NCI-H460 (cell line): Measurements from ENCODE around the gene FADS1. TPM values are rescaled to one million over a fixed set of nuclear protein-coding genes. Genes with fewer than 3 reads are reported as not detected.

Experiments
- DNase-seq: peaks from one replicate; pipeline ENCODE4 v3.0.0-alpha.2; 2016; ENCODE audit warnings: low read depth; ENCODE audit errors: extremely low read depth
- total RNA-seq: library from RNA; depleted of rRNA; stranded (reverse); fragments of >200 nt; shearing (Covaris generic); gene quantifications from 2 replicates; pipeline ENCODE4 v1.2.3, GENCODE V29; 2014

The FADS1 gene
- total RNA-seq, 1 experiment from 2014 or later: 95.9 TPM

DNA sequence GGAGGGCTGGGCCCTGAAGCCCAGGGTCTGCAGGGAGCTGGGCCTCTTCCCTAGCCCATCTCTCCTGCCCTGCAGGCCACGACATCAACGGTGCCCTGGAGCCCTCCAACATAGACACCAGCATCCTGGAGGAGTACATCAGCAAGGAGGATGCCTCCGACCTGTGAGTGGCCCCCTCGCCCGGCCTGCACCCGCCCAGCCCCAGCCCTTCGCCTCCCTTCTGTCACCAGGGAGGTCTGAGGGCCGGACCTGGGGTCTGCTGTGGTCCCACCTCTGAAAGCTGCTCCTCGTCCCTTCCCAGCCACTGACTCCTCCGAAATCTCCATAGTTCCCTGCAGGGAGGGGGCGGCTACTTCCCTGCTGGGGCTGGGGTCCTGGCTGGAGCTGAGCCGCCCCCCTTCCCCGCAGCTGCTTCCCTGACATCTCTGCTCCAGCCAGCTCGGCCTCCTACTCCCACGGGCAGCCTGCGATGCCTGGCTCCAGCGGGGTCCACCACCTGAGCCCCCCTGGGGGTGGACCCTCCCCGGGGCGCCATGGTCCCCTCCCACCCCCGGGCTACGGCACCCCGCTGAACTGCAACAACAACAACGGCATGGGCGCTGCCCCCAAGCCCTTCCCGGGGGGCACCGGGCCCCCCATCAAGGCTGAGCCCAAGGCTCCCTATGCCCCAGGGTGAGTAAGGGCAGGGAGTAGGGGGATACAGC is 51.1 kb downstream of the FADS1 start:
- DNase-seq: no peak

DNA sequence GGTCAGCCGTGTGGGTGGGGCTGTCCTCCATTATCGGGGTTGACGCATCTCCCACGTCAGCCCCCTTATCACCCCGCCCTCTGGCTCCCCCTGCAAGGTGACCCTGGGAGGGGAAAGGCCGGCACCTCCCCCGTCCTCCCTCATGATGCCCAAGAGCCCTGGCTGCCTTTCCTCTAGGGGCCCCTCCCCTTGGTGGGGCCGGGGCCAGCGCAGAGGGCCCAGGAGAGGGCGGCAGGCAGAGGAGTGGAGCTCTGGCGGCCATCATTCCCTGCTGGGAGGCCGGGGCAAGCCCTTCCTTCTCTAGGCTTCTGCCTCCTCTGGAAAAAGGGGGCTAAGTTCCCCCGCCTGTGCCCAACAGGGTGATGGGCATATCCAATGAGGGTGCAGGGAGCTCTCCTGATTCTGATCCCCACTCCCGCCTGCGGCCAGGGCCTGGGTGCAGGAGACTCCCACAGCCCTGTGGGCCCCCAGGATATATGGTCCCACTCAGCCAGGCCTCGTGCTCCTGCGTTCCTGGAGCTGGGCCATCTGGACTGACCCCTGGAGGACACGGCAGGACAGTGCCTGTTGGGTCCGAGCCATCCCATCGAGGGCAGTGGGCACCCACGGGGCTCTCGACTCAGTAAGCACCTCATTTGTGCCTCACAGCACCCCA is 52.1 kb downstream of the FADS1 start:
- no peak for DNase-seq

DNA sequence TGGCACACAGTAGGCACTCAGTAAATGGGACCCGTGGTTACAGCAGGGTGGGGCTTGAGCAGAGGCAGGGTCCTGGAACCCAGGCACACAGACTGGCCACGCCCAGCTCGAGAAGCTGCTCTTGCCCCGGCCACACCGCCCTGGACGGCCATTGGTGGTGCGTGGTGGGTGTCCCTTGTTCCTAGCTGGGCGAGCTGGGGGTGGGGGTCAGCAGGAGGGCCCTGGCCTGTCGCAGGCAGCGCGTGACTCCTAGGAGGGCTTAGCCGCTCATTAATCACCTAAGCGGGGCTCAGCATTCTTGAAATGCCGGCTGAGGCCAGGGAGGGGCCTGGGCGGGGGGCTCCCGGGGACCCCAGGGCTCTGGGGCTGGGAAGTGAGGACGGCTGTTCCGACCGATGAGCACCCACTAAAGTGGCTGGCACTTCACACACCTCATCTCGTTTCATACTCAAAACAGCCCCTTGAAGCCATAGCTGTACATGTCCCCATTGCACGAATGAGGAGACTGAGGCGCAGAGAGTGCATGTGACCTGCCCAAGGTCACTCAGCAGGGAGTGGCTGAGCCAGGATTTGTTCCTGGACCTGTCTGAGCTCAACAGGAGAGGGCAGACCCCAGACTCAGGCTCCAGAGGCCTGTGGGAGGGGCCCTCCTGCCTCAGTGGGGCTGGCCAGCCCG is 52.7 kb downstream of the FADS1 start:
- no peak for DNase-seq

DNA sequence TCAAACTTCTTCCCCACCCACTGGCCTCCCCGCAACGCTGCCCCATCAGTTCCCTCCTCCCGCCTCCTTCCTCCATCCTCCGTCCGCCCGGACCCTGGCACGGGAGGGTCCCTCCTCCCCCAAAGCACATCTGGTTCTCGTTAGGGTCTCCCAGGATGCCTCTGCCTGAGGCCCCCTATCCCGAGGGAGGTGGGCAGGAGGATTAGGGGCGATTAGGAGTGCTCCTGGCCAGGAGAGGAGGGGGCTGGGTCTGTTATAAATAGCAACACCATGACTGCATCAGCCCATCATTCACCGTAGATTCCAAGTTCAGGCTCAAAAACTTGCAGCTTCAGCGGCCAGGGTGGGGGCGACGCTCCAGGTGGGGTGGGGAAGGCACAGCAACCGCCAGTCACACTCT is 54.0 kb downstream of the FADS1 start:
- no peak for DNase-seq

DNA sequence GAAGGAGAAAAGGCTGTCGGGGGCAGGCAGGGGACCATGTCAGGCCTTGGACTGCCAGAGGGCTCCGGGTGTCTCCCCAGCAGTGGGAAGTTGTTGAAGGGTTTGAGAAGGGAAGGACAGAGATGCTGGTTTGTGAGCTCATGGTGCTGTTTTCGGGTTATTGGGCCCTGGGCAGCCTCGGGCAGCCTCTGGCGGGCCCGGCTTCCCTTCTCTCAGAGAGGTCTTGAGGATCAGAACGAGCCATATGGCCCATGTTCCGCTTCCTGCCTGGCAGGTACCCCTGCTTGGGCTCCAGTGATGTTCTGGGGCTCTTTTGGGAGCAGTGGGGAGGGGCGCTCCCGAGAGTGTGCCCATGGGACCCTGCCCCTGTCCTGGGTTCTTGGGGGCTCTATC is 54.6 kb downstream of the FADS1 start:
- no peak for DNase-seq

DNA sequence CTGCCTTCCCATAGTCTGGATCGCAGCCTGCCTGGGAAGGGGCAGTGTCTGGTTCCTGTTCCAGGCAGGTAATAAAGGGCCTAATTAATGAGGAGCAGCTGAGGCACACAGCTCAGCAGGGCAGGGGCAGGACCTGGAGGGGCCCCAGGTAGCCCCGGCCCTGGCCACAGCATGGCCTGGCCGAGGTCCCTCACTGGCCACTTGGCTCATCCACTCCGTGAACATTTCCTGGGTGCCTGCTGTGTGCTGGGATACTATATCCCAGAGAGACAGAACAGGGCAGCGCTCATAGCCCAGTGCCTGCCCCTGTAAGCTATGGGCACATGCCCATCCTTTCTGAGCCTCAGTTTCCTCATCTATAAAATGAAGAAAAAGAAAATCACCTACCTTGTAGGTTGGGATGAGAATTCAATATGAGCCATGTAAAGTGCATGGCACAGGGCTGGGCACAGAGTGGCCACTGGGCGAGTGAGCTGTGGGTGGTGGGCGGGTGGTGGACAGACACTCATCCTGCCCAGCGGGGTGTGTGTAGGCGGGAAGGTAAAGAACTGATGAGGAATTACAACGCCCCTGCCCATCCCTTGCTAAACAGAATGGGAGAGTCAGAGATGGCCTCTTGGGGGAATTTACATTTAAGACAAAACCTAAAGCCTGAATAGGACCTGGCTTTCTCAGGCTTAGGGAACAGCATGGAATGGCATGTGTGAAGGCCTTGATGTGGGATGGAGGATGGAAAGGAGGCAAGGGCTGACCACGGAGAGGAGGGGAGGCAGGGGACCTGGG is 55.2 kb downstream of the FADS1 start:
- no peak for DNase-seq

DNA sequence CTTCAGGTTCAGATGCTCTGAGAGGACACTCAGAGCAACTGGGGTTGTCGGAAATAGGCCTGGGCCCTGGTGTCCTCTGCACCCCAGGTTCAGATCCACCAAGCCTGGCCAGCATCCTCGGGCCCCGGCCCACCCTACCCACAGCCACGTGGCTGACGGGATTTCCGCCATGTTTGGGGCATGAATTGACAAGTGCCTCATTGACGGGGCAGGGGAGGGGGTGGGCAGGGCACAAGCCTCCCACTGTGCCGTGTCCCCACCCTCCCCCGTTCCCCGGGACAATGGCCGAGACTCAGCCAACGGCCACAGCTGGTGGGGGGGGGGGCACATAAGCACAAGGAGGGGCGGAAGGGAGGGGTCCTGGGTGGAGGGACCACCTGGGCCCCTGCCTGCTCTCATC is 55.9 kb downstream of the FADS1 start:
- no peak for DNase-seq

DNA sequence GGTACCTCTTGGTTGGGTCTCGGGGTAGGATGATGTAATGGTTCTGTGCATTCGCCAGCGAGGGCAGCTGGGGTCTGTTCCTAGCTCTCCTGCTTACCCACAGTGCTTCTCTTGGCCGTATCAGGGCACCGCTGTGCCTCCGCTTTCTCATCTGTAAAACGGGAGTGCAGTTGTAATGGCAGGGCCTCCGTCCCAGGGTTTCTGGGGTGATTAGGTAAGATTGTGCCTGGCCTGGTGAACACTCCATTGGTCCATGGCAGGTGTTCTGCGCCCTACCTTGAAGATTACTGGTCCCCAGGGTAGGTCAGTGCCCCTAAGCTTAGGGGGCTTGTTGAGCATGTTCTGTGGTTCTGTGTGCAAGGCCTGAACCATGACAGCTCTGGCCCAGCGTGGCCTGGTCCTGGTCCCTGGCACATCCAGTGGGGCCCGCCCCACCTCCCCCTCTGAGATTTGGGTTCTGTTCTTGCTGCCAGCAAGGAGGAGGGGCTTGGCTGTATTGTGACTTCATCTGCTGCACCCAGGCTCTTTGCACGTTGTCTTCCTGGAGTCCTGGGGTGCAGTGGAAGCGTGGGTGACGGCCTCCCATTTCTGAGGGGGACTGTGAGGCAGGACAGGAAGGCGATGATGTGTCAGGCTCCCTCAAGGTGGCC is 59.5 kb downstream of the FADS1 start:
- DNase-seq: no peak

DNA sequence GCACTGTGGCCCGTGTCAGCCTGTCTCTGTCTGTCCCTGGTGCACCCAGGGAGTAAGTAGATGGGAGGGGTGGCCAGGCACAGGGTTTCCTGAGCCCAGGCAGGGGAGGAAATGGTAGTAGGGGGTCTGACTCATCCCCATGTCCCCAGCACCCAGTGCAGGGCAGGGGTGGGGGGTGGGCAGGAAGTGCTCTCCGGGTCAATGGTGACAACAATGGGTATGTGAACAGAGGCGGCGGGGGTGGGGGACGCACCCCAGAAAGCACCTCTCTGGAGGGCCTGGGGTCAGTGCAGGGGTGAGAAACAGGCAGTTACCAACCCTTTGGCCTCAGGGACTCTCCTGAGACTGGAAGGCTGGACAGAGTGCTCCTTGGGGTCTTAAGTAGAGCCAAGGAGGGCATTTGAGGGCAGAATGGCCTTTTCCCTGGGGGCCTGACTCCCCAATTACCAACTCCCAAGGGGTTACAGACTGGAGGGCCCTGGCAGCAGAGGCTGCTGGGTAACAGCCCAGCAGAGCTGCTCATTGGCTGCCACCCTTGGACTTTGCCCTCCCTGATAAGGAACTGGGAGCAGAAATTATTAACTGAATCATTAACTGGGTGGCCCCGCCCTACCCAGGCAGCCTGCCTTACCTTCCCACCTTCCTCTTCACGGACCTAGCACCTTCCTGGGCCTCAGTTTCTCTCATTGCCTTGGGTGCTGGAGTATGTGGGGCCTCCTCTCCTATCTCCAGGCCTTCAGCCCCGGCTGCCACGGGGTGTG is 60.2 kb downstream of the FADS1 start:
- DNase-seq: no peak

DNA sequence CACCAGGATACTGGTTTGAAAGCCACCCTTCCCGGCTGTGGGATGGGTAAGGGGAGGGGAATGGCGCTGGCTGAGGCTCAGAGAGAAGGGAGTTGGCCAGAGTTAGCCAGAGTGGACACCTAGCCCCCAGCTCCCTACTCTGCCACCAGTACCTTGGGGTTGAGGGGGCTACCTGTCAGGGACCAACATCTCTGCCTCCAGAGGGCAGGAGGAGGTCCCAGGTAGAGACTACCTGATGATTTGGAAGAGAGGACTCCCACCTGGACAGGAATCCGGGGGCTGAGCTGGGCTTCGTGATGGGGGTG is 60.7 kb downstream of the FADS1 start:
- DNase-seq: no peak

DNA sequence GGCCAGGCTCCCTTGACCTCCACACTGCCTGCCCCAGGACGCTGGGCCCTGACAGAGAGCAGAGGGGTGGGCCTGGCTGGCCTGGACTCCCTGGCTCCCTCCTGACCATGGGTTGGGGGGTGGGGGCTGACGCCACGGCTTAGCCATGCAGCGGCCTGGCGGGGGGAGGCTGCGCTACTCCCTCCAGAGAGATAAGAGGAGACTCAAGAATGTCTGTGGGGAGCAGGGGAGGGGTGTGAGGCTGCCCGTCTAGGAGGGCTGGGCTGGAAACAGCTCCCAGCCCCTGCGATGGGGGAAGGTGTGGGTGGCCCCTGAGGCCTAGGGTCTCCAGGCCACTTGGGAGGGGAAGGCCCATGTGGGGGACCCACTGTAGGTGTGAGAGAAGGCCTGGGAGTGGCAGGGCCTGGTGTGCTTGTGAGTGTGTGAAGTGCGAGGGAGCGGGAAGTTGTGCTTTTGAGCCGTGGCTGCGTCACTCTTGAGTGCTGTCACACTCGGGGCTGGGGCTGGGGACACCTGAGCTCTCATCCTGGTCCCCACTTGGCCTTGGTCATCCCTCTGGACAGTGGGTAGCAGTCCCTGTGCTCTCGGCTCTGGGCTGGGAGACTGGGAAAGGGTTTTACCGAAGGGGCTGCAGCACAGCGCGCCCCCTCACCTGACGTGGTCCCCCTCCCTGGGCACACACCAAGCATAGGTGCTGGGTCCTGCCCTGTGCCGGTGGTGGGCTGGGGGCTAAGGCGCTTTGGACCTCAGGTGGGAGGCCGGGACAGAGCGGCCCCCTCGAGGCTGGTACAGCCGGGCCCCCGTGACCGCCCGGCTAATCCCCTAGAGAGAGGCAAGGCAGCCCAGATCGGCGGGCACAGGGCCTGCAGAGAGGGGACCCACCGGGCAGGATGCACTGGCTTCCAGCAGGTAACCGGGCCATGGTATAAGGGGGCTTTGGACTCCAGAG is 62.0 kb downstream of the FADS1 start:
- DNase-seq: no peak

DNA sequence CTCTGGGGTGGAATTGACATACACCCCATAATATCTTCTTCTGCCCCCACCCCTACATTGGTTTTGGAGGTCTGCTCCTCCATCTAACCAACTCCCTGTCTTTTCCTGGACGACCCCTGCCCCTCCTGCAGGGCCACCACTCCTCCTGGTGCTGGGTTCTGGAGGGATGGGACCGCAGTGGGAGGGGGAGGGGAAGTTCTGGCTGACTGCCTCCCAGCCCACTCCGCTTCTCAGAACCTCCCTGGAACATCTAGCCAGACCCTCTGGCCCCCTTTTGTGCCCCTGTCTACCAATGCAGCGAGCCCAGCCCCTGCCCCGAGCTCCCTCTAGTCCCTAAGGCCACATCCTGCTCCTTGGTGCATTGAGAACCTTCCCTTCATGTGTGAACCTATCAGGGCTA is 63.1 kb downstream of the FADS1 start:
- no peak for DNase-seq

DNA sequence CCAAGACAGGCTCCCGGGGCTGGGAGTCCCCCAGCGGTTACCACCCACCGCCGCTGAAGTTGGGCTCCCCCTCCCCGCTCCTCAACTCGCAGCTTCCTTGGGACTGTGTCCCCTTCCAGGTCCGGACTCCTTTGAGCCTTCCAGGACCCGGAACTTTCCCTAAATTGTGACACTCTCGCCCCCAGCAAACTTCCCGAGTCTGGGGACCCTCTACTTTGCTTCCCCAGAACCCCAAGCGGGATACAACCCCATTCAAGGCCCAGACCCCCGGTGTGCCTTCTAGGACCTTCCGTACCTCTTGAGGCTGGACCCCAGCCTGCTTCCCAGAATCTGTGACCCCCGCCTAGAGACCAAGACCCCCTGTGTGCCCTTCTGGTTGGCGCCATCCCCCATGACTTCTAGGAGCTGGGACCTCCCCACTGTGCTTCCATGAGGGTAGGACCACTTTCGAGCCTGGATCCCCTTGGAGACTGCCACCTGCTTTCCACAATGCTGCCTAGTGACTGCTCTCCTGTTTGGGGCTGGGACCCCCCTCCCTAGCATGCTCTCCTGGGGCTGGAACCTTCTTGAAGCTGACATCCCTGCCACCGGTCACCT is 63.8 kb downstream of the FADS1 start:
- no peak for DNase-seq

DNA sequence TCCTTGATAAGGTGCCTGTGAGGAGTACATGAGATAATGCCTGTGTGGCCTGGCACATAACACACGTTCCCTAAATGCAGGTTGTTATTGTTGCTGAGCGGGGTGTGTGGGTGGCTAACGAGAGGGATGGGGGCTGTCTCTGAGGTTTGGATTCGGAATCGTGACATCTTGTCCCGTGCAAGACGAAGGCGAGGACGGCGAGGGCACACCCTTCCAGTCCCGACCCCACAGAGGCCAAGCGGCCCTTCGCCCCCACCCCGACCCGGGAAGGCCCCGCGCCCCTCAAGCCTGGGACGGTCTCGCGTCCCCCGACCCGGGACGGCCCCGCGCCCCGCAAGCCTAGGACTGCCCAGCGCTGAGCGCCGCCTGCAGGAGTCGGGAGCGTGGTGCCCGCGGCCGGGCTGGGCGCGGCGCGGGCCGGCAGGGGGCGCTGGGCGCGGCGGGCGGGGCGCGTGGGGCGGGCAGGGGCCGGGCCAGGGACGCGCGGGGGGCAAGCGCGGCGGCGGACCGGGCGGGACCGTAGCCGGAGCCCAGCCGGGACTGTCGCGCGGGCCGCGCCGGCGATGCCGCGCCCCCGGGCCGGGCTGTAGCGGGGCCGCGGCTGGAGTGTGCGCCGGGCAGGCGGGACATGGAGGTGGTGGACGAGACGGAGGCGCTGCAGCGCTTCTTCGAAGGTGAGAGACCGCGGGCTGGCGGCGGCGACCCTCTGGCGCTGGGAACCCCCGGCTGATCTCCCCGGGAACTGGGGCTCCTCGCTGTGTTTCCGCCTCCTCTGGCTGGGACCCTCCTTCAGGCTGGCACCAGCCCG is 64.5 kb downstream of the FADS1 start, which contains the start of gene MYRF:
Gene MYRF (plus strand): TSS at position 520 of the 808 bp plus-strand sequence. CDS start 109 bp downstream, at position 629.
- DNase-seq: peak; percentile 34

DNA sequence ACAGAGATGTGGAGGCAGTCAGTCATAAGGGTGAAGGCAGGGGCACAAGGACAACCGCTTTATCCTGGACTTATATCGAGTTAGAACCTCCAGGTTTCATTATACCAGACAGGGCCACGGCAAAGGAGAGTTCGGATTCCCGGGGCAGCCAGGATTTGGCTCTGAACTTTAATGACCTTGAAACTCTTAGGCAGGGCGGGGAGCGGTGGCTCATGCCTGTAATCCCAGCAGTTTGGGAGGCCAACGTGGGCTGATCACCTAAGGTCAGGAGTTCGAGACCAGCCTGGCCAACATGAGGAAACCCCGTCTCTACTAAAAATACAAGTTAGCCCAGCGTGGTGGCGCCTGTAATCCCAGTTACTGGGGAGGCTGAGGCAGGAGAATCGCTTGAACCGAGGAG is 65.4 kb downstream of the FADS1 start:
- no peak for DNase-seq

DNA sequence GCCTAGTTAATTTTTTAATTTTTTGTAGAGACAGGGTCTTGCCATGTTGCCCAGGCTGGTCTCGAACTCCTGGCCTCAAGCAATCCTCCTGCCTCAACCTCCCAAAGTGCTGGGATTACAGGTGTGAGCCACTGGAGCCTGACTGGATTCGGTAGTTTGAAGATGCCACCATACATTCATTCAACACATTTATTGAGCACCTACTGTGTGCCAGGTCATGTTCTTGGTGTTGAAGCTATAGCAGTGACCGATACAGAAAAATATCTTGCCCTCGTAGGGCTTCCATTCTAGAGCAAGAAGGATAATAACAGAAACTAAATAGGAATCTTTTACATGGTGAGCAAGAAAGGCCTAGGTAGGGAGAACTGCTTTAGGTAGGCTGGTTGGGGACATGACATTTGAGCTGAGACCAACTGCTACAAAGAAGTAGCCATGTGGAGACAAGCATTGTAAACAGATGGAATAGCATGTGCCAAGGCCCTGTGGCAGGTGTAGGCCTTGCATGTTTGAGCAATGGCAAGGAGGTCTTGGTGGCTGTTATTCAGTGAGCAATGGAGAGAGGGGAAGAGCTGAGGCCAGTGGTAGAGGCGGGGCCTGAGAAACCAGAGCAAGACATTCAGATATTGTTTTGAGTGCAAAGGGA is 66.1 kb downstream of the FADS1 start:
- DNase-seq: no peak
